ENCODE results near the gene C19orf44.

Gene C19orf44

DNA sequence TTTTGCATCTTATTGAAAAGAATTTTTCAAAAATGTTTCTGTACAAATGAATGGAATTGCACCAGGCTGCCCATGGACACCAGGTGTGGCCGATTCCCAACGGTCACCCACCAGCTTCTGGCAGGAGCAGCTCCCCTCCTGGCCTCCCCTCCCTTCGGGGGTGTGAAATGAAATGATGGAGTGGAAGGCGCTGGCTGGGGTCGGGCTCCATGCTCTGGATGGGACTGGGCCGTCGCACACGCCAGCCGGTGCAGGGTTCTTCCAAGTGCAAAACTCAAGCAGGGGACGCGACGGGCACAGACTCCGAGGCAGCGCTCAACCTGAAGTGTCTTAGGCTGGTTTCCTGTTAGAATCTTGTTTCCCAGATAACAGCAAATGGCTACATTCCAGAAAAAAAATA, 21.9 kb downstream of the C19orf44 start:
- no peak for DNase-seq (ENCODE audit: low spot score)

DNA sequence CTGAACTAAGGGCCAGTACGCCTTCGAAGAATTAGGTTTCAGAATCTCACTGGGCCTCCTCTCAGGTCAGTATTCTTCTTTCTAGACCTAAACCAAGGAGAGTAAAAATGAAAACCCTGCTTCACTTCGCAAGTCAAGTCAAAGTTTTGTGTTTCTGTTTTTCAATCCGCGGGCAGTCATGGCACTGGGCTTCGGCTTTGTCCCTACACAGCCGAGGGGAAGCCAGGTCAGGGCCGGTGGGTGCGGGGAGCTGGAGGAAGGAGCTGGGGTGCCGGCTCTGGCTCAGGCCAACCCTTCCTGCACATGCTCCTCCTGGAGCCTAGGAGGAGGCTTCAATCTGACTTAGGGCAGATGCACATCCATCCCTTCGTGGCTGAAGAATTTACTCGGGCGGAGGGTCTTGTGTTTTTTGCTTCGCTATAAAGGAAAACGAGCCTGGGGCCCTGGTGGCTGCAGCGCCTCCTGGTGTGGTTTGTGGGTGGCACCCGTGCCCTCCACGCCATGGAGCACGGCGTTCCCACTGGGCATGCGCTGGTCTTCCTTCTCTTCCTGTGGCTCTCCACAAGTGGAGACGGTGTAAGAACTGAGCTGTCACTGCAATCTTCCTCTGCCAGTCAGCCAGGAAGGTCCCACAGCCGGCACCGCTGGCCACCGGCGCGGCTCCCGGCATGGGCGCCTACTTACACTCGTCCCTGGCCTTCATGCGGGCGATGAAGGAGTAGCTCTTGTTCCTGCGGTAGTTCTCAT, 22.5 kb downstream of the C19orf44 start:
- no peak for DNase-seq (ENCODE audit: low spot score)

- no peak for DNase-seq (ENCODE audit: low spot score)
These were observed 23.1 kb downstream of the C19orf44 start for GRCh38 chr19:16519230-16519687.

DNA sequence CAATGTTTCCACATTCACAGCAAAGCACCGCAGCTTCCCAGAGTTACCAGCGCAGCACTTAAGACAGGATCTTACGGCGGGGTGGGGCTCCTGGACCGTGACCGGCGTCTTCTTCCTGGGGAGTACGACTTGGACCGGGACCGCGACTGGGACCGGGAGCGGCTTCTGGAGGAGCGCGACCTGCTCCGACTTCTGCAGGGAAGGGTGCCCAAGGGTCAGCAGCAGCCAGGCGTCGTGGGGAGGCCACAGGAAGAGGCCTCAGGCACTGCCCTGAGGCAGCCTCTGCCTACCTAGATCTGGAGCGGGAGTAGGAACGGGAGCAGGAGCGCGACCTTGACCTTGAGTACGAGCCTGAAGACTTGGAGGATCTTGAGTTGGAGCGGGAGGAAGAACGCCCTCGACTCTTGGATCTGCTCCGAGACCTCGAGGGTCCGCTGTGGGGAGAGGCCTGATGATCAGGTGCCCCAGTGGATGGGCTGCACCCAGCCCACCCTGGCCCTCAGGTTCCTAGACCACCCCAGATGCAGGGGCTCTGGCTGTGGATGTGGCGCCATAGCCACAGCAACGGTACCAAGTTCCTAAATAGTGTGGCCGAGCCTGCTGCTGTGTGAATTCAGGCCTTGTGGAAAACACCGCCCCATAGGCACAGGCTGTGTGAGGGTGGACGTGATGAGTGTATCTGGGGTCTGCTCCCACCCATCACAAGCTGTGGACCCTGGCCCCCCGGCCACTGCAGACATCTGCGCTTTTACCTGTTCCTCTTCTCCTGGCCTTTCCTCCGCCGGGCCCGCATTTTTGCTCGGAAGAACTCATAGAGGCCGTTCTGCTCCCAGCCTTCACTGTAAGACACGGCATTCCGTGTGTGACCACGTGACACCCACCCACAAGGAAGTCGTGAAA, 24.1 kb downstream of the C19orf44 start:
- no peak for DNase-seq (ENCODE audit: low spot score)

- no peak for DNase-seq (ENCODE audit: low spot score)
These were observed 24.9 kb downstream of the C19orf44 start for GRCh38 chr19:16520986-16521624.

GRCh38 chr19:16521715-16522289, 25.6 kb downstream of the C19orf44 start:
- no peak for DNase-seq (ENCODE audit: low spot score)

GRCh38 chr19:16522559-16523377, 26.6 kb downstream of the C19orf44 start:
- DNase-seq (ENCODE audit: low spot score), result no peak

- no peak for DNase-seq (ENCODE audit: low spot score)
These were observed 29.0 kb downstream of the C19orf44 start for GRCh38 chr19:16524991-16525734.

DNA sequence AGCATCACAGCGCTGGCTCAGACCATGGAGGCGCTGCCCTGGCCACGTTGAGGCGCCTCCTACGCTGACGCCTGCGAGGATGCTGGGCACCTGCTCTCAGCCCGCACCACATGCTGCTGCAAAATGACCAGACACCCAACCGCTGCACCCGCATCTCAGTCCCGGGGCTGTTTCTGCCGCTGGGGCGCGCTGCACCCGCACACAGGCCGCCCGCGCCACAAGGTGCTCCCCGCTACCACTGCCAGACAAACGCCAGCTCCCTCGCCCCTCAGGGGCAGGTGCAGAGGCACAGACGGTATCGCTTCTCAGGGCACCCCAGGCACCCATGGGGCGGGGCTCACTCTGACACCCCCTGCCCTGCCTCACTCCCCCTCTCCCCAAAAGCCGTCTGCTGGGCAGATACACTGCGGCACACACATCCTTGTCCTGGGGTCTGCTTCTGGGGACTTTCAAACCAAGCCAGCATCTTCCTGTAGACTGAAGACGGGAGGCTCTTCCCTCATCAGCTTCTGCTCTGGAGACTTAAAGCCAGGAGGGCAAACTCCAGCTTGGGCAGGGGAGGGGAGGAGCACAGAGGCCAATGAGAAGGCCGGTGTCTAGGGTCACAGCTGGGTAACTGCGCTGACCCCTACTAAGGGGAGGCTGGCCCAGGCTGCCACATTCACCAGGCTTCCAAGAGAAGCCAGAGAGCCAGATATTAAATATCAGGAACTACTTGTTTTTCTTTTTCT, 29.7 kb downstream of the C19orf44 start:
- DNase-seq (ENCODE audit: low spot score), result no peak

- DNase-seq (ENCODE audit: low spot score), result no peak
These were observed 31.2 kb downstream of the C19orf44 start for GRCh38 chr19:16527334-16527935.

DNA sequence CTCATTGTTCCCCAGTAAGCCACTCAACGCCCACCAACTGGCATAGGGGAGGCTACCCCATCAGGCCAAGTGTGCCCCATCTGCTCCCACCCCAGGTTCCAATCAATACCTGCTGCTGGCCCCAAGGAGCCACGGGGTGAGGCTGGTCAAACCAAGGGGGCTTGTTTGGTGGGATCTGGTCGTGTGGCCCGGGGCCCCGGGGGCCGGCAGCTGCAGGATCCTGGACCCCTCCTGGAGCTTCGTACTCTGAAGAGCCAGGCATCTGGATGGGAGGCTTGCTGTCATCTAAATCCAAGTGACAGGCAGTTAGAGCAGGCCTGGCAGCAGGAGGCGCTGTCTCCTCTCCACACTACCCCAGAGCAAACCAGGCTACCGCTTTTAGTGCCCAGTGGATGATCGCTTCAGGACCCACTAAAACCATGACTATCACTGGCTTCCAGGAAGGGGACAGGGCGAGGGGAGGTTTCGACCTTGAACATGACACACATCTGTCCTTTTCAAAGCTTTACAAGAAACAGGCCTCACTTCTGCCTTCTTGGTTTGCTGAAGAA, 31.9 kb downstream of the C19orf44 start:
- peak; percentile 46 for DNase-seq (ENCODE audit: low spot score)

DNA sequence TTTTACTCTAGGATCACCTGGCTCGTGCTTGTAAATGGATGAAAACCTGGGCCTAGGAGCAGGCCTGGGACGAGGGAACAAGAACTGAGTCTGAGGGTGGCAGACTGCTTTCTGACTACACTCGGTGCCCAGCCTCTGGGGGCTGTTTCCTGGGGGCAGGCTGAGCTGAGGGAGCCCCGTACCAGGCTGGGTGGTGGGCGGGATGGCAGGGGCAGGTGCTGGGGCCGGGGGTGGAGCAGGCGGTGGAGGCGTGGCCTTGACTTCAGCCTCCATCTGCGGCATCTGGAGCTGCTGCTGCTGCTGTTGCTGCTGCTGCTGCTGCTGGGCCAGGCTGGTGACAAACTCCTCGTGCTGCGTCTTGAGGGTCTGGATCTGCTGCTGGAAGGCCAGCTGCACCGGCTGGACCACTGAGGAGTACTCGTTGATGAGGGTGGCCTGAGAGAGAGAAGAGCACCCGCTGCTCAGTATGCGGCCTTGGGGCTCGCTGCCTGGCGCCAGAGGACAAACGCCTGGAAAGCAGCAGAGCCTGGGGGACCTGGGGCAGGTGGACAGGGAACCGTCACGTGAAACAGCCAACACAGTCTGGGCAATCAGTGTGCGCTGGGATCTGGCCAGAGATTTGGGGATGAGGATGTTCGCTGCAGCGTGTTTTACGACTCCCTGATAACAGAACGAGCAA, 33.4 kb downstream of the C19orf44 start:
- no peak for DNase-seq (ENCODE audit: low spot score)

GRCh38 chr19:16530540-16531379, 34.6 kb downstream of the C19orf44 start:
- no peak for DNase-seq (ENCODE audit: low spot score)

DNA sequence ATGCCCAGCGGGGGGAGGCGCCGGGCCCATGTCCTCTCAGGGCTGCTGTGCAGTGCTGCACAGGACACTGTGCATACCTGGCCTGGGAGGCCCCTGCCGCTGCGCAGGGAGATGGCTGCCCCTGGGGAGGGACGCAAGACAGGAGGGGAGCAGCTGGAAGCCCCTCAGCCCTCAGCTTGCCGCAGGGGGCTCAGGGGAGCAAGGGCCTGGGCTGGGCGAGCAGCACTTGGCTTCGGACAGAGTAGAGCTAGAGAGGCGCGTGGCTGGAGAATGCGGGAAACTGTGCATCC, 35.1 kb downstream of the C19orf44 start:
- no peak for DNase-seq (ENCODE audit: low spot score)

DNA sequence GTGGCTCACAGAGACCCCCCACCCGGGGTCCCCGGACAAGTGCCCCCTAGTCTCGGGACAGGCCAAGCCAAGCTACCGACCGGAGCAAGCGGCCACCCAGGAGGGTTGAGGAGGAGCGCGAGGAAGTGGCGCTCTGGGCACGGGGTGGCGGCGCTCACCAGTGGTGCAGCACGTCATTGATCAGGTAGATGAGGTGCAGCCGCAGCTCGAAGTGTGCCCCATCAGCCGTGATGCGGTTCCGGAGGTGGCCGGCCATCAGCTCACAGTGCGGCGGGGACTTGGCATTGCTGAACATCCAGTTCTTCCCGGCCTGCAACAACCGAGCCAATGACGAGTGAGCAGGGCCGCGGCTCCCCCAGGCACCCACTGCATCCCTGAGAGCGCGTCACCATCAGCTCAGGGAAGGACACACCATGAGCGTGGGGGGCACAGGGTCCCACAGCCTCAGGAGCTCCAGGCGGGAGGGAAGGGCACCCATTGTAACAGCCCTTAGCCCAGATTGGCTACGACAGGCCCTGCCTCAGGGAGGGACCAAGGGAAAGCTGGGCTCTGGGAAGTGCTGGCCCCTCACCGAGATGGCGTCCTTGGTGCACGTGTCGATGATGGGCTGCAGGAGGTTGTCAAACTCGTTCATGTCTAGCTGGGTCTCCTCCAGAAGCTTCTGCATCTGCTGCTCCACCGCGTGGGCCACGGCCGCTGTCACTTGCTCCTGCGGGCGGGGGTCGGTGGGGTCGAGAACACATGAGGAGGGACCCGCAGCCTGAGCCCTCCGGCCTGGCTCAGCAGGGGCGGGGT, 36.4 kb downstream of the C19orf44 start:
- DNase-seq (ENCODE audit: low spot score), result no peak

GRCh38 chr19:16535381-16535780, 39.2 kb downstream of the C19orf44 start:
- DNase-seq (ENCODE audit: low spot score), result no peak

- DNase-seq (ENCODE audit: low spot score), result no peak
These were observed 39.9 kb downstream of the C19orf44 start for GRCh38 chr19:16536130-16536529.

Measured in hematopoietic multipotent progenitor cell treated with erythropoietin and hydrocortisone succinate and interleukin-3 and kit ligand, for 15 days (in vitro differentiated cells).